Activated naive CD4-positive, alpha-beta T cell treated with anti-CD3 and anti-CD28 coated beads, Interleukin-2, amount 10 ng/mL, durations not matched to agents 7 days and 5 days (primary cell): Measurements from ENCODE around the gene KCNMA1.

ENCODE experiments used
- CTCF ChIA-PET: fragments of 350-600 bp; sonication (Branson Sonifier 250); formaldehyde crosslinking; loops from one replicate; lab custom pipeline; 2021; ENCODE audit warnings: antibody characterized with exemption; lab: Charles Lee
- DNase-seq: peaks from one replicate; pipeline ENCODE4 v3.0.0-alpha.2; 2020
- H3K27ac Mint-ChIP-seq: one replicate; pipeline ENCODE4 v1.8.0; 2021; ENCODE audit warnings: mild to moderate bottlenecking, moderate library complexity, mixed read lengths
- H3K27me3 Mint-ChIP-seq: one replicate; pipeline ENCODE4 v1.8.0; 2021; ENCODE audit warnings: mild to moderate bottlenecking, mixed read lengths
- H3K36me3 Mint-ChIP-seq: one replicate; pipeline ENCODE4 v1.8.0; 2021; ENCODE audit warnings: mixed read lengths
- H3K4me1 Mint-ChIP-seq: one replicate; pipeline ENCODE4 v1.8.0; 2021; ENCODE audit warnings: mixed read lengths
- H3K4me3 Mint-ChIP-seq: one replicate; pipeline ENCODE4 v1.8.0; 2021; ENCODE audit warnings: mild to moderate bottlenecking, moderate library complexity, mixed read lengths
- H3K9me3 Mint-ChIP-seq: one replicate; pipeline ENCODE4 v1.8.0; 2021; ENCODE audit warnings: mixed read lengths

KCNMA1 gene

GRCh38 chr10:77297393-77297739 is 340.2 kb downstream of the KCNMA1 start:
- H3K9me3 Mint-ChIP-seq, result peaks cover 4% of the 10 kb centered on the region
- H3K36me3 Mint-ChIP-seq, result no peaks in the 10 kb centered on the region
- H3K4me3 Mint-ChIP-seq, result no peak overlapping the region
- CTCF ChIA-PET, result no interaction called here
- no peak overlapping the region for H3K27ac Mint-ChIP-seq
- H3K4me1 Mint-ChIP-seq, result no peaks in the 10 kb centered on the region
- no peak for DNase-seq
- H3K27me3 Mint-ChIP-seq, result peaks cover 4% of the 10 kb centered on the region

GRCh38 chr10:77296534-77297392 is 340.8 kb downstream of the KCNMA1 start:
- Mint-ChIP-seq H3K27me3 (peaks cover 4% of the 10 kb centered on the region), H3K4me1 (no peaks in the 10 kb centered on the region), H3K36me3 (no peaks in the 10 kb centered on the region), H3K27ac (no peak overlapping the region), H3K9me3 (peaks cover 2% of the 10 kb centered on the region), H3K4me3 (no peak overlapping the region)
- CTCF ChIA-PET, result no interaction called here
- no peak for DNase-seq

GRCh38 chr10:77293773-77294172 is 343.8 kb downstream of the KCNMA1 start:
- H3K36me3 Mint-ChIP-seq, result no peaks in the 10 kb centered on the region
- peaks cover 8% of the 10 kb centered on the region for H3K27me3 Mint-ChIP-seq
- DNase-seq, result no peak
- H3K4me1 Mint-ChIP-seq, result no peaks in the 10 kb centered on the region
- H3K27ac Mint-ChIP-seq, result no peak overlapping the region
- no peak overlapping the region for H3K4me3 Mint-ChIP-seq
- H3K9me3 Mint-ChIP-seq, result no peaks in the 10 kb centered on the region
- CTCF ChIA-PET, result interaction anchor here (0.8 kb wide), 1 partner anchor 11 kb away, joined by 3 read pairs; no protein-coding TSS in a partner anchor

GRCh38 chr10:77293347-77293746 is 344.3 kb downstream of the KCNMA1 start:
- H3K36me3 Mint-ChIP-seq, result no peaks in the 10 kb centered on the region
- no peak for DNase-seq
- peaks cover 5% of the 10 kb centered on the region for H3K27me3 Mint-ChIP-seq

GRCh38 chr10:77291596-77292505 is 345.8 kb downstream of the KCNMA1 start:
- Mint-ChIP-seq H3K27me3 (peaks cover 5% of the 10 kb centered on the region), H3K36me3 (no peaks in the 10 kb centered on the region), H3K4me1 (no peaks in the 10 kb centered on the region), H3K9me3 (no peaks in the 10 kb centered on the region), H3K27ac (no peak overlapping the region), H3K4me3 (no peak overlapping the region)
- DNase-seq, result no peak
- CTCF ChIA-PET, result interaction anchor here (0.6 kb wide), 1 partner anchor 269 kb away, joined by 3 read pairs; no protein-coding TSS in a partner anchor

More at GRCh38 chr10:77293347-77293746, 344.3 kb downstream of the KCNMA1 start:
- CTCF ChIA-PET, result no interaction called here
- Mint-ChIP-seq H3K9me3 (no peaks in the 10 kb centered on the region), H3K27ac (no peak overlapping the region), H3K4me1 (no peaks in the 10 kb centered on the region), H3K4me3 (no peak overlapping the region)

GRCh38 chr10:77290528-77291155 is 347.0 kb downstream of the KCNMA1 start:
- DNase-seq, result no peak
- no peak overlapping the region for H3K27ac Mint-ChIP-seq
- H3K9me3 Mint-ChIP-seq, result no peaks in the 10 kb centered on the region
- H3K27me3 Mint-ChIP-seq, result peaks cover 5% of the 10 kb centered on the region
- CTCF ChIA-PET, result no interaction called here
- H3K4me1 Mint-ChIP-seq, result no peaks in the 10 kb centered on the region
- no peaks in the 10 kb centered on the region for H3K36me3 Mint-ChIP-seq
- no peak overlapping the region for H3K4me3 Mint-ChIP-seq

- no peaks in the 10 kb centered on the region for H3K36me3 Mint-ChIP-seq
- CTCF ChIA-PET, result no interaction called here
- peaks cover 5% of the 10 kb centered on the region for H3K27me3 Mint-ChIP-seq
- H3K4me1 Mint-ChIP-seq, result no peaks in the 10 kb centered on the region
- no peak overlapping the region for H3K4me3 Mint-ChIP-seq
- no peak for DNase-seq
- no peaks in the 10 kb centered on the region for H3K9me3 Mint-ChIP-seq
- no peak overlapping the region for H3K27ac Mint-ChIP-seq
These were observed 347.8 kb downstream of the KCNMA1 start for GRCh38 chr10:77289790-77290189.

- CTCF ChIA-PET, result no interaction called here
- Mint-ChIP-seq H3K4me1 (no peaks in the 10 kb centered on the region), H3K27ac (no peak overlapping the region), H3K9me3 (no peaks in the 10 kb centered on the region), H3K4me3 (no peak overlapping the region), H3K27me3 (peaks cover 5% of the 10 kb centered on the region), H3K36me3 (no peaks in the 10 kb centered on the region)
- DNase-seq, result no peak
These were observed 348.5 kb downstream of the KCNMA1 start for GRCh38 chr10:77289027-77289501.

- Mint-ChIP-seq H3K36me3 (no peaks in the 10 kb centered on the region), H3K27me3 (peaks cover 5% of the 10 kb centered on the region), H3K4me1 (no peaks in the 10 kb centered on the region), H3K27ac (no peak overlapping the region), H3K4me3 (no peak overlapping the region), H3K9me3 (no peaks in the 10 kb centered on the region)
- no peak for DNase-seq
- CTCF ChIA-PET, result no interaction called here
These were observed 349.9 kb downstream of the KCNMA1 start for GRCh38 chr10:77287647-77288120.

GRCh38 chr10:77286531-77287508 is 350.8 kb downstream of the KCNMA1 start:
- CTCF ChIA-PET, result no interaction called here
- peaks cover 5% of the 10 kb centered on the region for H3K27me3 Mint-ChIP-seq
- H3K36me3 Mint-ChIP-seq, result no peaks in the 10 kb centered on the region

GRCh38 chr10:77285529-77286182 is 352.0 kb downstream of the KCNMA1 start:
- Mint-ChIP-seq H3K4me3 (no peak overlapping the region), H3K27me3 (peaks cover 5% of the 10 kb centered on the region), H3K36me3 (no peaks in the 10 kb centered on the region), H3K4me1 (peaks cover 2% of the 10 kb centered on the region), H3K9me3 (no peaks in the 10 kb centered on the region), H3K27ac (no peak overlapping the region)
- CTCF ChIA-PET, result no interaction called here
- DNase-seq, result no peak

More at GRCh38 chr10:77286531-77287508, 350.8 kb downstream of the KCNMA1 start:
- H3K27ac Mint-ChIP-seq, result no peak overlapping the region
- no peak for DNase-seq
- H3K4me3 Mint-ChIP-seq, result no peak overlapping the region
- H3K4me1 Mint-ChIP-seq, result no peaks in the 10 kb centered on the region
- no peaks in the 10 kb centered on the region for H3K9me3 Mint-ChIP-seq

GRCh38 chr10:77284797-77285196 is 352.8 kb downstream of the KCNMA1 start:
- no peak for DNase-seq
- CTCF ChIA-PET, result no interaction called here
- Mint-ChIP-seq H3K4me3 (no peak overlapping the region), H3K36me3 (no peaks in the 10 kb centered on the region), H3K27me3 (peaks cover 5% of the 10 kb centered on the region), H3K9me3 (peaks cover 4% of the 10 kb centered on the region), H3K27ac (no peak overlapping the region), H3K4me1 (peaks cover 2% of the 10 kb centered on the region)

- Mint-ChIP-seq H3K9me3 (peaks cover 4% of the 10 kb centered on the region), H3K4me3 (no peak overlapping the region), H3K27ac (no peak overlapping the region), H3K36me3 (no peaks in the 10 kb centered on the region), H3K4me1 (peaks cover 2% of the 10 kb centered on the region), H3K27me3 (no peaks in the 10 kb centered on the region)
- no peak for DNase-seq
- CTCF ChIA-PET, result no interaction called here
These were observed 354.3 kb downstream of the KCNMA1 start for GRCh38 chr10:77283326-77283725.
